GM18909 (cell line): ENCODE measurements around the gene ADAMTSL5.
"Not testable (repeated sequence)": the region's sequence is repeated elsewhere in the genome, so short reads cannot be mapped to it uniquely, and the experiment has no call there.

ENCODE experiments used
- ATAC-seq: cut with Tn5 transposase; IDR thresholded peaks from one replicate; pipeline ENCODE4 v1.9.1; 2021; ENCODE audit warnings: mild to moderate bottlenecking; ENCODE audit not compliant: unreplicated experiment, poor library complexity

ADAMTSL5 gene

GRCh38 chr19:1530856-1531255 lies 18.0 kb upstream of the ADAMTSL5 start:
- ATAC-seq: not testable (repeated sequence)

- ATAC-seq: no peak
These were observed 16.6 kb upstream of the ADAMTSL5 start for GRCh38 chr19:1529430-1529816.

GRCh38 chr19:1528596-1529429 lies 16.0 kb upstream of the ADAMTSL5 start:
- ATAC-seq: no peak

GRCh38 chr19:1527650-1528309 lies 15.0 kb upstream of the ADAMTSL5 start:
- ATAC-seq: no peak

GRCh38 chr19:1526979-1527649 lies 14.3 kb upstream of the ADAMTSL5 start:
- ATAC-seq: no peak

- no peak for ATAC-seq
These were observed 13.4 kb upstream of the ADAMTSL5 start for GRCh38 chr19:1526066-1526778.

GRCh38 chr19:1525343-1525742 lies 12.5 kb upstream of the ADAMTSL5 start:
- no peak for ATAC-seq

GRCh38 chr19:1524972-1525325 lies 12.1 kb upstream of the ADAMTSL5 start:
- no peak for ATAC-seq

GRCh38 chr19:1524287-1524971 lies 11.6 kb upstream of the ADAMTSL5 start:
- no peak for ATAC-seq

- ATAC-seq: no peak
These were observed 10.8 kb upstream of the ADAMTSL5 start, which contains the start of gene PLK5 for GRCh38 chr19:1523412-1524286. TSS of gene PLK5 (plus strand) at chr19:1524077. CDS start at chr19:1526997, 2,920 bp downstream.

GRCh38 chr19:1522838-1523237 lies 10.0 kb upstream of the ADAMTSL5 start:
- ATAC-seq: no peak

GRCh38 chr19:1522061-1522460 lies 9.2 kb upstream of the ADAMTSL5 start:
- ATAC-seq: no peak

GRCh38 chr19:1521636-1522035 lies 8.8 kb upstream of the ADAMTSL5 start:
- no peak for ATAC-seq

GRCh38 chr19:1520203-1520780 lies 7.5 kb upstream of the ADAMTSL5 start:
- no peak for ATAC-seq

- ATAC-seq: not testable (repeated sequence)
These were observed 7.0 kb upstream of the ADAMTSL5 start for GRCh38 chr19:1519802-1520201.

- no peak for ATAC-seq
These were observed 5.7 kb upstream of the ADAMTSL5 start for GRCh38 chr19:1518471-1518870.

- ATAC-seq: no peak
These were observed 3.6 kb upstream of the ADAMTSL5 start for GRCh38 chr19:1516395-1516753.

GRCh38 chr19:1514986-1515721 lies 2.3 kb upstream of the ADAMTSL5 start:
- no peak for ATAC-seq
